Psoas muscle (tissue), 8 donors: Measurements from ENCODE around the gene TRHDE. TPM values are rescaled to one million over a fixed set of nuclear protein-coding genes. Genes with fewer than 3 reads are reported as not detected.

Source experiments
- ATAC-seq, 4 donors: fragments of 200-7000 bp; cut with Tn5 transposase; one replicate each; pipeline ENCODE4 v1.9.1; 2020; ENCODE audit warnings: moderate library complexity in 3 of 4, mild to moderate bottlenecking in 2 of 4
- DNase-seq, 2 donors: peaks; one replicate each; pipeline ENCODE4 v3.0.0-alpha.2; 2020
- H3K27ac ChIP-seq: fragments of 200-600 bp; one replicate; pipeline ENCODE4 v1.8.0; 2022
- H3K27me3 ChIP-seq, 3 donors: fragments of 200-600 bp in 1 of 3; one replicate each; pipeline versions ENCODE4 v1.6.1 to v1.8.0; 2013 to 2022; ENCODE audit warnings: low read length in 2 of 3, mild to moderate bottlenecking in 2 of 3, moderate library complexity in 1 of 3; ENCODE audit not compliant: insufficient read depth in 3 of 3
- H3K36me3 ChIP-seq, 2 donors: fragments of 200-600 bp in 1 of 2; one replicate each; pipeline versions ENCODE4 v1.6.1 to v1.8.0; 2013 to 2022; ENCODE audit warnings: low read depth in 1 of 2, mild to moderate bottlenecking in 1 of 2, moderate library complexity in 1 of 2; ENCODE audit not compliant: insufficient read depth in 1 of 2
- H3K4me1 ChIP-seq: fragments of 200-600 bp; one replicate; pipeline ENCODE4 v1.8.0; 2022
- H3K4me3 ChIP-seq: fragments of 200-600 bp; one replicate; pipeline ENCODE4 v1.8.0; 2022; ENCODE audit warnings: mild to moderate bottlenecking
- H3K9me3 ChIP-seq: fragments of 200-600 bp; one replicate; pipeline ENCODE4 v1.8.0; 2022
- WGBS, 3 donors: extraction: QIAGEN DNeasy Blood & Tissue Kit; methylation state at CpG; one replicate each; pipeline versions ENCODE4 v1.1.6 to v1.1.7; 2013; 5-methylcytosine and 5-hydroxymethylcytosine counted together
- intact Hi-C, 2 donors: fragments of 100-400 bp; cut with DNase I; formaldehyde crosslinking; loops; one replicate each; pipeline versions ENCODE4 v1.11.0 to v1.14.2; 2022
- polyA plus RNA-seq, 3 donors: library from polyadenylated mRNA; stranded (reverse); fragments of 200-250 nt; gene quantifications; one replicate each; pipeline ENCODE4 v1.2.3, GENCODE V29; 2013
- total RNA-seq, 4 donors: library from RNA; stranded (reverse); fragmentation: NEBNext Ultra II Directional in 2 of 4; extraction: Animal tissue kit (Norgen Biotek cat#: 25700) in 2 of 4; gene quantifications; one replicate each; pipeline versions ENCODE4 v1.2.1 to v1.2.4, GENCODE V29; 2021 to 2023
- TF ChIP-seq, protein P1 (sequence below): fragments of 200-600 bp; IDR thresholded peaks from one replicate; pipeline ENCODE4 v1.8.0; 2022; ENCODE audit warnings: antibody characterized with exemption
- donor health status: healthy with polysubstance abuse.
- donor health status: DM: no; HTN: no; CAD: no; lungs with moderate emphysema.
- donor health status: Bipolar disorder and iron deficiency.
- donor health status: healthy.
- donor health status: DM: yes; HTN: yes; CAD: no.
- donor health status: DM: no; HTN: no; CAD: no.
- donor health status: DM: no; HTN: no; CAD: no.
- donor health status: DM: yes; HTN: yes; CAD: no.

TRHDE gene
- total and polyA plus RNA-seq, 7 donors, result 0.08 to 1.7 (median 0.60) TPM

- H3K4me1 ChIP-seq, result no peaks in the 10 kb centered on the region
- TF ChIP-seq, protein P1, sequence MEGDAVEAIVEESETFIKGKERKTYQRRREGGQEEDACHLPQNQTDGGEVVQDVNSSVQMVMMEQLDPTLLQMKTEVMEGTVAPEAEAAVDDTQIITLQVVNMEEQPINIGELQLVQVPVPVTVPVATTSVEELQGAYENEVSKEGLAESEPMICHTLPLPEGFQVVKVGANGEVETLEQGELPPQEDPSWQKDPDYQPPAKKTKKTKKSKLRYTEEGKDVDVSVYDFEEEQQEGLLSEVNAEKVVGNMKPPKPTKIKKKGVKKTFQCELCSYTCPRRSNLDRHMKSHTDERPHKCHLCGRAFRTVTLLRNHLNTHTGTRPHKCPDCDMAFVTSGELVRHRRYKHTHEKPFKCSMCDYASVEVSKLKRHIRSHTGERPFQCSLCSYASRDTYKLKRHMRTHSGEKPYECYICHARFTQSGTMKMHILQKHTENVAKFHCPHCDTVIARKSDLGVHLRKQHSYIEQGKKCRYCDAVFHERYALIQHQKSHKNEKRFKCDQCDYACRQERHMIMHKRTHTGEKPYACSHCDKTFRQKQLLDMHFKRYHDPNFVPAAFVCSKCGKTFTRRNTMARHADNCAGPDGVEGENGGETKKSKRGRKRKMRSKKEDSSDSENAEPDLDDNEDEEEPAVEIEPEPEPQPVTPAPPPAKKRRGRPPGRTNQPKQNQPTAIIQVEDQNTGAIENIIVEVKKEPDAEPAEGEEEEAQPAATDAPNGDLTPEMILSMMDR, result no peak
- no peak overlapping the region for H3K27ac ChIP-seq
- ATAC-seq, result no peak
- DNase-seq, result no peak
- intact Hi-C loops, result no loop called here
- no peaks in the 10 kb centered on the region for H3K36me3 ChIP-seq
- H3K27me3 ChIP-seq, result no peaks in the 10 kb centered on the region
- H3K4me3 ChIP-seq, result no peak overlapping the region
- peaks cover 3% of the 10 kb centered on the region for H3K9me3 ChIP-seq
Observed at GRCh38 chr12:72602581-72602980, 330.4 kb downstream of the TRHDE start.

GRCh38 chr12:72605975-72606374 lies 333.8 kb downstream of the TRHDE start:
- TF ChIP-seq, protein P1, result no peak
- Histone ChIP-seq H3K36me3 (no peaks in the 10 kb centered on the region), H3K4me3 (no peak overlapping the region), H3K4me1 (no peaks in the 10 kb centered on the region), H3K27me3 (no peaks in the 10 kb centered on the region), H3K27ac (no peak overlapping the region), H3K9me3 (no peaks in the 10 kb centered on the region)
- intact Hi-C loops, result no loop called here
- 49 to 74% (median 73%) methylated on average over 2 of the region's 2 CpGs for WGBS, 3 donors
- DNase-seq (no peak), ATAC-seq (no peak)

DNA sequence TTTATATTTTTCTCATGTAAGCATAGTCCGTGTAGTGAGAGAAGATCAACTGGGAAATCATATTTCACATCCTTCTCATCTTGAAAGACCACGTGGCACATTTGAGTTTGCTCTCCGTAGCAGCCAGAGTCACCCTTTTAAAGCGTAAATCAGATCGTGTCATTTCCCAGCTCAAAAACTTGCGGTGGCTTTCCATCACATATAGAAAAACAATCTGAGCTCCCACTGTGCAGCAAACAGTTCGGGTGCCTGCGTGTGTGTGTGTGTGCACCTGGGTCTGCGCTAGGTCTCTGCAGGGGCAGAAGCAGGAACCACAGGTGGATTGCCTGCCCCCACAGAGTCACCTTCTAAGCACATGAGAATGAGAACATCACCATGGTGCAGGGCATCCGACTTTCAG lies 338.2 kb downstream of the TRHDE start:
- H3K4me3 ChIP-seq, result no peak overlapping the region
- H3K9me3 ChIP-seq, result no peaks in the 10 kb centered on the region
- H3K27me3 ChIP-seq, result no peaks in the 10 kb centered on the region
- H3K36me3 ChIP-seq, result no peaks in the 10 kb centered on the region
- H3K4me1 ChIP-seq, result no peaks in the 10 kb centered on the region
- 37 to 45% (median 43%) methylated on average over 10 of the region's 10 CpGs for WGBS, 3 donors
- DNase-seq, result no peak
- H3K27ac ChIP-seq, result no peak overlapping the region
- intact Hi-C loops, result no loop called here
- TF ChIP-seq, protein P1, result no peak
- no peak for ATAC-seq

- Histone ChIP-seq H3K9me3 (no peaks in the 10 kb centered on the region), H3K27me3 (no peaks in the 10 kb centered on the region), H3K4me1 (no peaks in the 10 kb centered on the region), H3K36me3 (no peaks in the 10 kb centered on the region), H3K27ac (no peak overlapping the region), H3K4me3 (no peak overlapping the region)
- DNase-seq, result no peak
- intact Hi-C loops, result no loop called here
- WGBS, 3 donors, result 50 to 73% (median 53%) methylated on average over 1 of the region's 1 CpG
- ATAC-seq, result no peak
- TF ChIP-seq, protein P1, result no peak
Observed at GRCh38 chr12:72610854-72611358, 338.7 kb downstream of the TRHDE start.

DNA sequence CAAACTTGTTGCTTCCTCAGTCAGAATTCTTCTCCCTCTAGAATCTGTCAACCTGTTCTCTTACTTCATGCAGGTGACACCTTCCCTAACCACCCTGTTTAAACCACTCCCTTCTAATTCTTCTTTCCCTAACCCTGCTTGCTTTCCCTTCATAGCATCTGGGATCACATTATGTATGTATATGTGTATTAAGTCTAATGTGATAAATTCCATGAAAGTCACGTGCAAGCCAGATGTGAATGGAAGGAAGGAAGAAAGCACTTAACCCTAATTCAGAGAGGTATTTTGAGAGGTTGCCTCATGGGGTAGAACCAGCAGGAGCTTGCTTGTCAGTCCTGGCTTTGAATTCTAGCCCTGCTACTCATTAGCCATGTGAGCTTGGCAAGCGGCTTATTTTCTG lies 340.0 kb downstream of the TRHDE start:
- DNase-seq, result no peak
- intact Hi-C loops, result no loop called here
- H3K9me3 ChIP-seq, result no peaks in the 10 kb centered on the region
- no peak overlapping the region for H3K27ac ChIP-seq
- H3K4me1 ChIP-seq, result no peaks in the 10 kb centered on the region
- no peaks in the 10 kb centered on the region for H3K27me3 ChIP-seq
- WGBS, 3 donors, result 50 to 75% (median 66%) methylated on average over 2 of the region's 2 CpGs
- H3K36me3 ChIP-seq, result no peaks in the 10 kb centered on the region
- no peak overlapping the region for H3K4me3 ChIP-seq
- no peak for ATAC-seq
- TF ChIP-seq, protein P1, result no peak
